Measurements from ENCODE around the gene PIP4K2A.
"Not testable (repeated sequence)": the region's sequence is repeated elsewhere in the genome, so short reads cannot be mapped to it uniquely, and the experiment has no call there.

The PIP4K2A gene

GRCh38 chr10:22499973-22500372, 214.4 kb downstream of the PIP4K2A start:
- not testable (repeated sequence) for H3K27ac ChIP-seq (ENCODE audit: low read depth, low read length); H3K36me3 ChIP-seq (ENCODE audit: control insufficient read depth, insufficient read depth, low read length); H3K27me3 ChIP-seq (ENCODE audit: control insufficient read depth, insufficient read depth, low read length); H3K9ac ChIP-seq (ENCODE audit: low read depth, low read length); H3K9me3 ChIP-seq (ENCODE audit: control insufficient read depth, insufficient read depth, low read length); H3K4me3 ChIP-seq (ENCODE audit: low read depth, low read length); H3K4me1 ChIP-seq (ENCODE audit: control insufficient read depth, insufficient read depth, low read length)

- H3K27ac ChIP-seq (ENCODE audit: low read depth, low read length) = no peak overlapping the region
- no peaks in the 10 kb centered on the region for H3K9me3 ChIP-seq (ENCODE audit: control insufficient read depth, insufficient read depth, low read length)
- no peaks in the 10 kb centered on the region; the same call in 1 of the 2 replicates for H3K27me3 ChIP-seq (ENCODE audit: control insufficient read depth, insufficient read depth, low read length)
- no peak overlapping the region for H3K9ac ChIP-seq (ENCODE audit: low read depth, low read length)
- no peak overlapping the region for H3K4me3 ChIP-seq (ENCODE audit: low read depth, low read length)
- no peaks in the 10 kb centered on the region for H3K36me3 ChIP-seq (ENCODE audit: control insufficient read depth, insufficient read depth, low read length)
- no peaks in the 10 kb centered on the region for H3K4me1 ChIP-seq (ENCODE audit: control insufficient read depth, insufficient read depth, low read length)
Observed at GRCh38 chr10:22495396-22495795, 219.0 kb downstream of the PIP4K2A start.

- H3K9ac ChIP-seq (ENCODE audit: low read depth, low read length) = no peak overlapping the region
- H3K4me1 ChIP-seq (ENCODE audit: control insufficient read depth, insufficient read depth, low read length) = no peaks in the 10 kb centered on the region
- H3K27ac ChIP-seq (ENCODE audit: low read depth, low read length) = no peak overlapping the region
- H3K27me3 ChIP-seq (ENCODE audit: control insufficient read depth, insufficient read depth, low read length) = no peaks in the 10 kb centered on the region; the same call in 1 of the 2 replicates
- H3K36me3 ChIP-seq (ENCODE audit: control insufficient read depth, insufficient read depth, low read length) = no peaks in the 10 kb centered on the region
- no peaks in the 10 kb centered on the region for H3K9me3 ChIP-seq (ENCODE audit: control insufficient read depth, insufficient read depth, low read length)
- H3K4me3 ChIP-seq (ENCODE audit: low read depth, low read length) = no peak overlapping the region
Observed at GRCh38 chr10:22494007-22494406, 220.4 kb downstream of the PIP4K2A start.

GRCh38 chr10:22491931-22492615, 222.3 kb downstream of the PIP4K2A start:
- no peaks in the 10 kb centered on the region; the same call in 1 of the 2 replicates for H3K27me3 ChIP-seq (ENCODE audit: control insufficient read depth, insufficient read depth, low read length)
- no peaks in the 10 kb centered on the region for H3K4me1 ChIP-seq (ENCODE audit: control insufficient read depth, insufficient read depth, low read length)
- H3K9ac ChIP-seq (ENCODE audit: low read depth, low read length) = no peak overlapping the region
- H3K9me3 ChIP-seq (ENCODE audit: control insufficient read depth, insufficient read depth, low read length) = no peaks in the 10 kb centered on the region
- H3K36me3 ChIP-seq (ENCODE audit: control insufficient read depth, insufficient read depth, low read length) = no peaks in the 10 kb centered on the region
- H3K27ac ChIP-seq (ENCODE audit: low read depth, low read length) = no peak overlapping the region
- no peak overlapping the region for H3K4me3 ChIP-seq (ENCODE audit: low read depth, low read length)

- no peak overlapping the region for H3K9ac ChIP-seq (ENCODE audit: low read depth, low read length)
- H3K36me3 ChIP-seq (ENCODE audit: control insufficient read depth, insufficient read depth, low read length) = no peaks in the 10 kb centered on the region
- no peaks in the 10 kb centered on the region; the same call in 1 of the 2 replicates for H3K27me3 ChIP-seq (ENCODE audit: control insufficient read depth, insufficient read depth, low read length)
- H3K27ac ChIP-seq (ENCODE audit: low read depth, low read length) = no peak overlapping the region
- no peaks in the 10 kb centered on the region for H3K9me3 ChIP-seq (ENCODE audit: control insufficient read depth, insufficient read depth, low read length)
- H3K4me3 ChIP-seq (ENCODE audit: low read depth, low read length) = no peak overlapping the region
- no peaks in the 10 kb centered on the region for H3K4me1 ChIP-seq (ENCODE audit: control insufficient read depth, insufficient read depth, low read length)
Observed at GRCh38 chr10:22491480-22491879, 222.9 kb downstream of the PIP4K2A start.

- no peaks in the 10 kb centered on the region for H3K4me1 ChIP-seq (ENCODE audit: control insufficient read depth, insufficient read depth, low read length)
- H3K9ac ChIP-seq (ENCODE audit: low read depth, low read length) = no peak overlapping the region
- H3K9me3 ChIP-seq (ENCODE audit: control insufficient read depth, insufficient read depth, low read length) = no peaks in the 10 kb centered on the region
- no peaks in the 10 kb centered on the region for H3K36me3 ChIP-seq (ENCODE audit: control insufficient read depth, insufficient read depth, low read length)
- no peak overlapping the region for H3K27ac ChIP-seq (ENCODE audit: low read depth, low read length)
- H3K27me3 ChIP-seq (ENCODE audit: control insufficient read depth, insufficient read depth, low read length) = no peaks in the 10 kb centered on the region; the same call in 1 of the 2 replicates
- H3K4me3 ChIP-seq (ENCODE audit: low read depth, low read length) = no peak overlapping the region
Observed at GRCh38 chr10:22489975-22490374, 224.4 kb downstream of the PIP4K2A start.

GRCh38 chr10:22489467-22489866, 224.9 kb downstream of the PIP4K2A start:
- no peak overlapping the region for H3K9ac ChIP-seq (ENCODE audit: low read depth, low read length)
- H3K4me3 ChIP-seq (ENCODE audit: low read depth, low read length) = no peak overlapping the region
- no peaks in the 10 kb centered on the region for H3K36me3 ChIP-seq (ENCODE audit: control insufficient read depth, insufficient read depth, low read length)
- no peak overlapping the region for H3K27ac ChIP-seq (ENCODE audit: low read depth, low read length)
- H3K27me3 ChIP-seq (ENCODE audit: control insufficient read depth, insufficient read depth, low read length) = no peaks in the 10 kb centered on the region; the same call in 1 of the 2 replicates
- H3K9me3 ChIP-seq (ENCODE audit: control insufficient read depth, insufficient read depth, low read length) = no peaks in the 10 kb centered on the region
- no peaks in the 10 kb centered on the region for H3K4me1 ChIP-seq (ENCODE audit: control insufficient read depth, insufficient read depth, low read length)

- Histone ChIP-seq H3K9me3 (ENCODE audit: control insufficient read depth, insufficient read depth, low read length) (no peaks in the 10 kb centered on the region), H3K9ac (ENCODE audit: low read depth, low read length) (no peak overlapping the region), H3K27ac (ENCODE audit: low read depth, low read length) (no peak overlapping the region), H3K36me3 (ENCODE audit: control insufficient read depth, insufficient read depth, low read length) (no peaks in the 10 kb centered on the region), H3K4me1 (ENCODE audit: control insufficient read depth, insufficient read depth, low read length) (0 out of 2 replicates have a peak, but pooled peaks cover 10% of the 10 kb centered on the region), H3K4me3 (ENCODE audit: low read depth, low read length) (no peak overlapping the region), H3K27me3 (ENCODE audit: control insufficient read depth, insufficient read depth, low read length) (peaks cover 5% of the 10 kb centered on the region; the same call in 1 of the 2 replicates)
Observed at GRCh38 chr10:22486431-22486830, 227.9 kb downstream of the PIP4K2A start.

Measured in HUES48 (cell line).